C1 segment of cervical spinal cord (tissue), 14 donors: Measurements from ENCODE around the gene ZNF653.

ENCODE experiments used
- DNase-seq, 14 donors: peaks; one replicate each; lab custom pipeline; 2025; lab: John Stamatoyannopoulos, UW

The ZNF653 gene

DNA sequence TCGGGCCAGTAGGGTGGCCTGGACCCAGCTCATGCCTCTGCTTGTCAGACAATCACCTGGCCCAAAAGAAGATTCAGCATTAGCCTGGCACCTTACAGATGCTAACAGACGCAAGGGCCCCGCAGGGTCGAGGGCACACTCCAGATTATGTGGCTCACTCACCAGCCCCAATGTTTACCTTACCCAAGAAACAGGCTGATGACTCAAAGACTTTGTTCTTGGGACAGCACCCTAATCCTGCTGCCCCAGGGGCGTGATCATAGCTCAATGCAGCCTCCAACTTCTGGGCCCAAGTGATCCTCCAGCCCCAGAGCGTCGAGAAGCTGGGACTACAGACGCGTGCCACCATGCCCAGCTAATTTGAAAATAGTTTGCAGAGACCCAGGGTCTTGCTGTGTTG, 13.5 kb upstream of the ZNF653 start:
- DNase-seq, result no peak

DNA sequence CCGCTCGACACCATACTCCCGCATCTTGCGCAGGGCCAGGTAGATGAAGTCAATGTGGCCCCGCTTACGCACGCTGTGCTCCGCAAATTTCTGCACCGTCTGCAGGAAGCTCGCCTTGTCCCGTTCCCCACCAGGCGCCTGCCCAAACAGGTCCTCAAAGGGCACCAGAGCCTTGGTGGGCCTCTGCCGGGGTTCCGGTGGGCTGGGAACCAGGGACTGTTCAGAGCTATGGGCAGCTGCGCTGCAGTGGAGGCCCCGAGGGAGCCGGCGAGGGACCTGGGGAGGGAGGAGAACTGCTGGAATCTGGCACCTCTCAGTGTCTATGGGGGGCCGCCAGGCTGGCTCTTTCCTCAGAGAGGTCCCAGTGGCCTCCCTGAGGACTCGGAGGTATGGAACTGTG, 8.3 kb upstream of the ZNF653 start:
- no peak for DNase-seq

DNA sequence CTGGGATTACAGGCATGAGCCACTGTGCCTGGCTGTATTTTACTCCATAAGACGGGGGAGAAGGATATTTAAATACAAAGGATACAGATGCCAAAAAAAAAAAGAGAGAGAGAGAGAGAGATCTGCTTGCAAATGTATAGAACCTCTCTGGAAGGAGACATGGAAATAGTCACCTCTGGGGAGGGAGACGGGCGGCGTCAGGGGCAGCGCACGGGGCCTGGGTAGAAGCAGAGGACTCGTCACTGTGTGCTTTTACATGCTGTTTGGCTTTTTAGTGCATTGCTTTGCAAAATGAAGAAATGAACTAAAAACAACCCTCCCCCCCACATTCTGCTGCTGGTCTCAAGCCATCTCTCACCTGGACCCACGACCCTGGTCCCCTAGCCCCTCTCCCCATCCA, 4.8 kb upstream of the ZNF653 start:
- no peak for DNase-seq

DNA sequence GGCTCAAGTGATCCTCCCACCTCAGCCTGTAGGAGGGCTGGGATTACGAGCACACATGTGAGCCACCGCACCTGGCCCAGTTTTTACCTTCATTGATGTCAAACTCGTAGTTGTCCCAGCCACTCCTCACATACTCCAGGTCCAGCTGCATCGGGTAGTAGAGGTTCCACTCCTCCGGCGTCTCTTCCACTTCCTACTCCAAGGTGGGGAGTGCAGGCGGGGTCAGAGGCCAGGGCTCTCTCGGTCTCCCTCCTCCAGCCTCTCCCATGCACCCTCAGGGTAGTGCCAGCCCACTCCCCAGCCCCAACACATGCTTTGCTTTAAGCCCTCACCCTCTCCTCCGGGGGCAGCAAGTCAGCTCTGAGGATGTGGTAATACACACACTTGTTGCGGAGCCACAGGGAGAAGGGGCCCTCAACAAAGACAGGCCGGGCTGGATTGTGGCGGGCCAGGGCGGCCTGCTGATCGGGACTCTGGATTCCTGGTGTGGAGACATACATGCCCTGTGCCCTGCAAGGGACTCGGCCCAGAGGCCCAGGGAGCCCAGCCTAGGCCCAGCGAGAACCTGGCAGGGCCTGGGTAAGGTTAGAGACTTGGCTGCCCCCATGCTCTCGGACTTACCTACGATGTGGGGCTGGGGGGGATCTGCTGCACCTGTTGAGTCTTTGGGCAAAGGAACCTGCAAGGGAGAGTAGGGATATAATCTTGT, 1.9 kb upstream of the ZNF653 start:
- no peak for DNase-seq

DNA sequence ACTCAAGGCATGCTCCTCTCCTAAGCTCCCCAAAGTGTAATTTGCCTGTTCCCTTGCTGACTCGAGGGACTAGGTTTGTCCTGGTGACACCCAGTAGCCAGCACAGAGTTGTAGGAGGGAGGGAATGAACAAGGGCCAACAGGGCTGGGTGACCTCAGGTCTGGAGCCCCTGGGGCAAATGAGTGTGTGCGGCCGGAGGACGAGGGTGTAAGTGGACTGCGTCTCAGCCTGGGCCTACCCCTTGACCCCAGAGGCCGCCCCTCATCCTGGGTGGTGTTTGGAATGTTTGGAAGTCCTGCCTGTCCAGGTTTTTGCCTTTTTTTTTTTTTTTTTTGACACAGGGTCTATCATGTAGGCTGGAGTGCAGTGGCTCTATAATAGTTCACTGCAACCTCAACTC, 1.3 kb upstream of the ZNF653 start:
- no peak for DNase-seq

DNA sequence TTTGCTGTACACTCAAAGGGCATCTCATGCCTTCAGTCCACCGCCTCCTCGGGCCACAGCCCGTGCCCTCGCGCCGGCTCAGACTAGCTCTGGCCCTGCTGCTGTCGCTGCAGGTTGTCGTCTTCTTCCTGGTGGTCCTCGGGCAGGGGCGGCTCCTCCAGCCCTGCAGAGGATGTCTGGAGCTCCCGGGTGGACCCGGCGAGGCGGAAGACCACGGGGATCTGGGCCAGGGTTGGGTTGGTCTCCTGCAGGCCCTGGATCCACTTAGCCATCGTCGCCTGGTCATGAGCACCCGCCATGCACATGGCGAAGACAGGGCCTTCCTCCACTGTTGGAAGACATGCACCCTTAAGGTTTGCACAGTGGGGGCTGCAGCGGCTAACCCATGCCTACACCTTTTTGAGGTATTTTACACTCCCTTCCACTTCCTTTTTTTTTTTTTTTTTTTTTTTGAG, 489 bp upstream of the ZNF653 start:
- DNase-seq, result no peak

DNA sequence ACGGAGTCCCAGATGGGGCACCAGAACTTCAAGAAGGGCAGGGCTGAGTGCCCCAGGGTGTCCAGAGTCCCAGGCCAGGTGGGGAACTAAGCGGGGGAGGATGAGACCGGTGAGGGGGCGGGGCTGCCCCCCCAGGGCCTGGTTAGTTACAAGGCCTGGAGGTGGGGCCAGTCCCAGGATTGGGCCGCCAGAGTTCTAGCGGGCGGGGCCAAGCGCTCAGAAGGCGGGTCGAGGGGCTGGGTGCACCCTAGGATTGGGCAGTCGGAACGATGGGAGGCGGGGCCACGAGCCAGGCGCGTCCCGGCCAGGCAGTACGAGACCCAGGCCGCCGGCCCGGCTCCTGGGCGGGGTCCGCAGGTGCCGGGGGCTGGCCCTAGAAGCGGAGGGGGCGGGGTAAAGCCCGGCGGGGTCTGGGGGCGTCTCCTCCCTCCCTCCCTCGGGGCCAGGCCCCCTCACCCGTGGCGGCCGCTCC, 571 bp downstream of the ZNF653 start:
- peak; percentile 72 to 97 (median 88) for DNase-seq

DNA sequence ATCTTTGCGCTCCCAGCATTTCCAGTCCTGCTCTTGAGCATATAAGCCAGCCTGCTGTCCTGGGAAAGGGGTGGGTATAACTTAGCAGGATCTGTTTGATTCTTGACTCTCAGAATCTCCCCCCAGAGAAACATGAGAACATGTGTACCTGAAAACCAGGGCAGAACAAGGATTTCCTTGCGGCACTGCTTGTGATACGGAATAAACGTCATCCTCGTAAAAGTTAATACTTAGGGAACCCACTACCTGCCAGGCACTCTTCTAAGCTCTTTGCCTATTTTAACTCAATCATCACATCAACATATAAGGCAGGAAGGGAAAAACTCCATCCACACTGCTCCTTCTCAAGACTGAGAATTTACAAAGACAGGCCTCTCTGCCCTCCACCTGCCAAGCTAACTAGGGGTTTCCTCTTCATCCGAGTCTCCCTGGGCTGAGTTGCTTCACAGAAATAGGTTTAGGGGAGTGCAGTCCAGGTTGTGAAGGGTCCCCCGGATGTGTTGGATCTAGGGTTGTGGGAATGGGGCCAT, 1.1 kb downstream of the ZNF653 start:
- DNase-seq, result no peak

DNA sequence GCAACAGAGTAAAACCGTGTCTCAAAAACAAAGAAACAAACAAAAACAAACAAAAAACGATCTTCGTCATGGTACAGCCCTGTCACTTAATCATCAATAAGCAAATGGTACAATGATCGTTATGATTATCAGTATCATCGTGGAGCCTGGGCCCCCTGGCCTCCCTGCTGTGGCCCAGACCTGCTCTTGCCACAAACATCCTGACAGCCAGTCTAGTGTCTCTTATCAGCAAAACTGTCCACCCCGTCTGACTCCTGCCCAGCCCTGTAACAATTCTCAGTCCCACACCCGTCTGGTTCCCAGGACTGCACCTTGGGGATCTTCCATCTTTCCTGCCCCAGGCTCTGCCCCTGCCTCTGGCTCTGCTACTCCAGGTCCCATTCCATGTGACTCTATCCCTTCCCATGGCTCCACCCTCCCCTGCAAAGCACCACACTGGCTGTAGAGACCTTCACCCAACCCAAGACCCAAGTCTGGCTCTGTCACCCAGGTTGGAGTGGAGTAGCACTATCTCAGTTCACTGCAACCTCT, 5.7 kb downstream of the ZNF653 start:
- no peak for DNase-seq

DNA sequence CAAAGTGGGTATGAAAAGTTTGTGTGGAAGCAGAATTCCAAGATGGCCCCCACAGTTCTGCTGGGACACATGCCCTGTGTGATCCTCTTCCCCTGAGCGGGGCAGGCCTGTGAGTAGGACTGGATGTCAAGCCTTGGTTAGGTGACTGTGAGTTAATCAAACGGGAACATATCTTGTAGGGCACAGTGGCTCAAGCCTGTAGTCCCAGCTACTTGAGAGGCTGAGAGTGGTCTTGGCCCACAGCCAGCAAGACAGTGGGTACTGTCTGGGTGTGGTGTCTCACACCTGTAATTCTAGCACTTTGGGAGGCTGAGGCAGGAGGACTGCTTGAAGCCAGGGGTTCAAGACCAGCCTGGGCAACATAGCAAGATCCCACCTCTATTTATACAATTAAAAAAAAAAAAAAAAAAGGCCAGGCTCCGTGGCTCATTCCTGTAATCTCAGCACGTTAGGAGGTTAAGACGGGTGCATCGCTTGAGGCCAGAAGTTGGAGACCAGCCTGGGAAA, 6.4 kb downstream of the ZNF653 start:
- DNase-seq, result no peak

DNA sequence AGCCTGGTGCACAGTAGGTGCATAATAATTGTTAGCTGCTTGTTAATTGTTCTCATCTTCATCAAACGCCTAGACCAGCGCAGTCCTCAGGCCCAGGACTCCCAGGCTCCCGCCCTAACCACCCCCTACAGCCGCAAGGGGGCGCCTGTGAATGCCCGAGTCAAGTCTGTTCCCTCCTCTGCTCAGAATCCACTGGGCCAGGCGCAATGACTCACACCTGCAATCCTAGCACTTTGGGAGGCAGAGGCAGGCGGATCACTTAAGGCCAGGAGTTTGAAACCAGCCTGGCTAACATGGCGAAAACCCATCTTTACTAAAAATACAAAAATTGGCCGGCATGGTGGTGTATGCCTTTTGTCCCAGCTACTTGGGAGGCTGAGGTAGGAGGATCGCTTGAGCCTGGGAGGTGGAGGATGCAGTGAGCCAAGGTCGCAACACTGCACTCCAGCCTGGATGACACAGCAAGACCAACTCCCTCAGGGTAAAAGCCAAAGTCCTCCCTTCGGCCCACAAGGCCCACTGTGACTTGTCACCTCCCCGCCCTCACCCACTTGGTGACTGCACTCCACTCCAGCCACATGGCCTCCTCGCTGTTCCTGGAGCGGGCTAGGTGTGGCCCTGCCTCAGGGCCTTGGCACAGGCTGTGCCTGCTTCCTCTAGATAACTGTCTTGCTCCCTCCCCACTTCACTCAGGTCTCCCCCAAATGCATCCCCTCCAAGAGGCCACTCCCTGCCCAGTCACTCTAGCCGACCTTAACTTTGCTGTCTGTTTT, 9.1 kb downstream of the ZNF653 start:
- peak in 6 of 14 donors; percentile 13 to 40 (median 26) for DNase-seq

DNA sequence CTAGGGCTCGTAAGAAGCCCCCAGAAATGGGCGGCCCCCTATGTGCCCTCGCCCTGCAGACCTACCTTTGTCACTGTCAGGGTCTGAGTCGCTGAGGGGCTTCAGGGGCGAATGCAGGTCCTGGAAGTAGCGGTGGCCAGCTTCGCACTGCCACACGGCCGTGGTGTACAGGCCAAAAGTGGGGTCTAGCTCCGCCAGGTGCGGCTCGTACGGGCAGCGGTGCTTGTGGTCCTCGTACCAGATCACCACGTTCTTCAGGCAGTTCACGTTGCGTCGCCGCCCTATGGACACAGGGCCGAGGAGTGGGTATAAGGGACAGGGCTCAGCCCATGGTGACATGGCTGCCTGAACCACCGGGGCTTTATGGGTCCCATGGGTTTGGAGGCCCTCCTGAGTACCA, 9.8 kb downstream of the ZNF653 start:
- DNase-seq, result no peak

DNA sequence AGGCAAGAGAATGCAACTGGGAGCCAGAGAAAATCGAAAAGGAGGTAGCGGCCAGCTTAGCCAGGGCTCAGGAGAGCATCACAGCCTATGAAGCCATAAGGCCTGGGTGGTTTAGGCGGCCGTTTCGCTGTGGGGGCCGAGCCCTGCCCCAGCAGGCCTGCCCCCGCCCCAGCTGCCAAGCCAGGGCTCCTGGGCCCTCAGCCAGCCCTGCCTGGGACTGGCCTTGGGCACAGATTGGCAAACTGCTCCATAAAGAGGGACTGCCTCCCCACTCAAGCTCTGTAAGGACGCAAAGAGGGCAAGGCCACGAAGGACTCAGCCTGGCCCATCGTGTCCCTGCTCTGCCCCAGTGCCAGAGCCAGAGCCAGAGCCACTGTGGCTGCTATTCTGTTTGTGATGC, 10.2 kb downstream of the ZNF653 start:
- DNase-seq, result peak in 5 of 14 donors; percentile 7 to 96 (median 13)

DNA sequence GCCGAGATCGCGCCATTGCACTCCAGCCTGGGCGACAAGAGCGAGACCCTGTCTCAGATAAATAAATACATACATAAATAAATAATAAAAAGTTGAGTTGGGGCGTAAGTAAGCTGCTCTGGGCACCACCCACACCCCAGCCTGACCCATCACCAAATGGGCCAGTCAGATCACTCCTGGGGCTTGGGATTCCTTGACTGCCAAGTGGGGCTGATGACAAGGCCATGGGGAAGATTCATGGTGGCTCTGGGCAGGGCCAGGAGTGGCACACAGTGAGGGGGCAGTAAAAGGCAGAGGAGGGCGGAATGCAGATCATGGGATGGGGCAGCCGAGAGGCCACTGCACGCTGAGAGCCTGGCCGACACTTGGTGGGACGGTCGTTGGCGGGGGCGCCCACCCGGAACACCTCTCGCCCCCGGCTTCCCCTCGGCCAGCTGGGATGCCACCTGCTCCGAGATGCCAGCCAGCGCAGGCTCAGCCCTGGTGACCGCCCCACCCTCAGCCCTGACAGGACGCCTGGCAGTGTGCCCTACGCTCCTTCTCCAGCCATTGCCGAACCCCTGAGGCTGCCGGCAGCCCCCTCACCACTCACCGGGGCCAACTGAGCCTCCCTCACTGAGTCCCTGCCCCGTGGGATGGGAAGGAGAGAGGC, 10.9 kb downstream of the ZNF653 start:
- peak in 2 of 14 donors; percentile 20 to 88 for DNase-seq

DNA sequence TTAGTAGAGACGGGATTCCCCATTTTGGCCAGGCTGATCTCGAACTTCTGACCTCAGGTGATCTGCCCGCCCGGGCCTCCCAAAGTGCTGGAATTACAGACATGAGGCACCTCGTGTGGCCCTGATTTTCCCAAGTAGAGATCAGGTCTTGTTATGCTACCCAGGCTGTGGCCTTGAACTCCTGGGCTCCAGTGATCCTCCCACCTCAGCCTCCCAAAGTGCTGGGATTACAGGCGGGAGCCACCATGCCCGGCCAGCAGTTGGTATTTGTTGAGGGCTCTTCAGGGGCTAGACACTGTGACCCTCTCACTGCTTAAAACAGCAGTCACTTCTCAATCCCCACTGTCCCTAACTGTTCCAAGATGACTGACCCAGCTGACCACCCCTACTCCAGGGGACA, 16.3 kb downstream of the ZNF653 start:
- no peak for DNase-seq

DNA sequence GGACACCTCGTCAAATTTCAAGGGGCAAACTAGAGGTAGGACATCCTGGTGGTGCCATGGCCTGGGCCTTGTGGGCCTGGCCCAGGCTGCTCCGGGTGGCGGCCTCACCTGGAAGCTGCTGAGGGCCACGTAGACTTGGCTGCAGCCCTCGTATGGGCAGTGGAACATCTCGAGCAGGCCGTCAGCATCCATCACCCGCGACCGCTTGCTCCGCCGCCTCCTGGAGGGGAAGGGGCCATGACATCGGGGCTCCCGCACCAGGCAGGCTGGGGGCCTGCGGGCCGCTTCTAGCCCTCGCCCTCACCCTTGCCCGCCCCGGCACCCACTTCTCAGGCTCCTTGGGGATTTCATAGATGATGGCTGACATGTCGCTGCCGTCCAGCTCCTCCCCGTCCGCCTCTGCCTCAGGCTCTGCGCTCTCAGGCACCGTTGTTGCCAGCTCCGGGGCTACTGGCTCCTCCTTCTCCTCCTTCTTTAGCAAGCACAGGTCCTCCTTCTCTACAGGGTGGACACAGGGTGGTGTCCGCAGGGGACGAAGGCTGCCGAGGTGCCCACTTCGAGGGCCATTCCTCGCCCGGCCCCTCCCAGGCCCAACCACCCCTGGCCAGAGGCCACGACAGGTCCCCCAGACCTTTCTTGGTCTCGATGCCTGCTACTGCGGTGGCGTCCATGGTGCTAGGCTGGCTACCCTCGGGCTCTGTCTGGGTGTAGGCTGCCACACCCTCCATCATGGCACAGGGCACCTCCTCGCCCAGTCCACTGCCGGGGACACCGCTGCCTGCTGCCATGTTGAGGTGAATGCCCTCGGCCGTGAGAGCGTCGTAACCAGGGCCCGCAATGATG, 18.8 kb downstream of the ZNF653 start:
- DNase-seq, result no peak

DNA sequence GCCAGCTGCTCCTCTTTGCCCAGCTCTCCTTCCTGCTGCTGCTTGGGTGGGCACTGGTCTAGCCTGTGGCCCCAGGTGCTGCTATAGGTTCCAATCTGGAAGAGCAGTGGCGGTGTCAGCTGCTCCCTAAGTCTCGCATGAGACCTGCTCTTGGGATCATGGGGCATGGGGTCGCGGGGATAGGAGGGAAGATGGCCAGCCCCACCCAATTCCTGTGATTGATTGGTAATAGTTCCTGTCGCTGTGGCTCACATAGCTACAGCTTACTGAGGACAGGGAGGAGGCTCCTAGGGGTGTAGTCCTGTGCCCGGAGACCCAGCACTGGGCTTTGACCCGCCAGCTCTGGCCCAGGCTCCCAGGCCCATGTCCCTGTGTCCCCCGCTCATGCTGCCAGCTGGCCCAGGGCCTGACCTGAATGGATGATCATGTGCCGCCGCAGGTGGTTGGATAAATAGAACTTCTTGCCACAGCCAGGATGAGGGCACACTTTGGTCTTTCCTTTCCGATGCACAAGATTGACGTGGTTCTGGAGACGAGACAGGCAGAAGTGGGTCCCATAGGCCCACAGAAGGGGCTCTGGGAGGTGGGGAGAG, 20.3 kb downstream of the ZNF653 start:
- DNase-seq, result peak in 1 of 14 donors; percentile 54

DNA sequence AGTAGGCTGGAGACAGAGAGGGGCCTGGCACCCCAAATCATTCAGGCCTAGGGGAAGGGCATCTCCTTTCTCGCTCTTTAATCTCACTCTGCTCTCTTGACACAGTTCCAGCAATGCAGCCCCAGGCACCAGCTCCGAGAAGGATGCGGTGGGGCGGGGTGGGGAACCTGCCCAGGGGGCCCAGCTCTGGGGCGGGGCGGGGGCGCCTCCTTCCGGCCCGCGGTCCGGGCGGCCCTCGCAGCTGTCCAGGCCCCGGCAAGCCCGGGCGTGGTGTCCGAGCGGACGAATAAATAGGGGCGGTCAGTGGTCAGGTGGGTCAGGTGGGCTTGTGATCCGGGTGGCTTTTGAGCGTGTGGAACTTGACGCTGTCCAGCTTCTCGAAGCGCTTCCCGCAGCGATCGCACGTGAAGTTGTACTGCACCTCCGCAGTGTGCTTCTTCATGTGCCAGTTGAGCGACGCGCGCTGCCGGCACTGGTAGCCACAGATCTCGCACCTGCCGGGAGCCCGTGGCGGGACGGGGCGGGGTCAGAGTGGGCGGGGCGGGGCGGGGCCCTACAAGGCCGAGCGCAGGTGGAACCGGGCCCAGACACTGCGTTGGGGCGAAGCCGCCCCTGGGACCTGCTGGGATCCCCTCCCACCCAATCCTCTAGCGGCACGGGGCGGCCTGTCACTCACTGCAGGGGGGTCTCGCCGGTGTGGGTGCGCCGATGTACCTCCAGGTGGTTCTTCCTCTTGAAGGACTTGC, 22.1 kb downstream of the ZNF653 start:
- no peak for DNase-seq

DNA sequence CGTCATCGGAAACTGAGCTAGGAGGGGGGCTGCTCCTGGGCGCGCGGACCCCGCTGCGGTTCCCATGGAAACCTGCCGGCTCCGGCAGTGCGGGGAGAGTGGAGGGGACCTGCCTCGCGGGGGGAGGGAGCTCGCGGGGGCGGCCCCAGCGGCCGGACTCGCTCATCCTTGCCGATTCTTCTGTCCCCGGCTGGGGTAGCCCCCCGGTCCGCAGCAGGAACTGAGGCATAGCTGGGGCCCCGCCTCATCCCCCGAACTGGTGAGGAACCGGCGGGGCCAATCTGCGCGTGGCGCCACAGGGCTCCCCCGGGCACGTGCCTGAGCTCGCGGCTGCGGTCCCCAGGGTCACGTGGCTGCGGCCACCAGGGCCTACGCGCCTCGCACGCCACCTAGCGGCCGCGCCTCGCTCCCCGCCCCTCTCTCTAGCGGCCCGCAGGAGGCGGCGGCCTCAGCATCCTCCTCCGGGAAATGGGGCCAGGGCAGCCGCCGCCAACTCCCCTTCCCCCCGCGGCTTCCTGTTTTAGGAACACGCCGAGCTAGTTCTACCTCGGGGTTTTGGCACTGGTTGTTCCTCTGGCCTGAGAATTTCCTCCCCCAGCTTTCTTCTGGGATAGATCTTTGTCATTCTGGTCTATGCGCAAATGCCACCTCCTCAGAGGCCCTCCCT, 23.1 kb downstream of the ZNF653 start:
- peak in 13 of 14 donors; percentile 81 to 96 (median 89) for DNase-seq
